HG03354 (cell line): ENCODE measurements around the gene PKNOX2.

Experiments used
- ATAC-seq: cut with Tn5 transposase; IDR thresholded peaks from one replicate; pipeline ENCODE4 v1.9.1; 2021; ENCODE audit warnings: mild to moderate bottlenecking; ENCODE audit not compliant: unreplicated experiment, poor library complexity, severe bottlenecking

The PKNOX2 gene

GRCh38 chr11:125251956-125252355 is 87.4 kb downstream of the PKNOX2 start:
- ATAC-seq = no peak

DNA sequence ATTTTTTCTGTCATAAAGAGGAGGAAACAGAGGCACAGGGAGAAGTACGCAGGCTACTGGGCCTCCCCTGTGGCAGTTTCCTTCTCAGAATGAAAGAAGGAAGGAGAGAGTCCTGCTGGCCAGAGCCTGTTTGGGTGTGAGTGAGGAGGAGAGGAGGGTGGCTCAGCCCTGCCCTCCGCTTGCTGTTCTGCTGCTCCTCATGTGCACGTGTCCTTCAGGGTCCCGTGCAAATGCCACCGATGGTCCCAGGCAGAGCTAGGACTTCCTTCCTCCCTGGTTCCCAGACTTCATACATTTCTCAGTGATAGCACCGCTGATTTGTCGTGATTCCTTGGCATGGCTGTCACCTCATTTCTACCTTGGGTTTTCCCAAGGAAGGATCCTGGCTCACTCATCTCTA is 88.7 kb downstream of the PKNOX2 start:
- no peak for ATAC-seq

DNA sequence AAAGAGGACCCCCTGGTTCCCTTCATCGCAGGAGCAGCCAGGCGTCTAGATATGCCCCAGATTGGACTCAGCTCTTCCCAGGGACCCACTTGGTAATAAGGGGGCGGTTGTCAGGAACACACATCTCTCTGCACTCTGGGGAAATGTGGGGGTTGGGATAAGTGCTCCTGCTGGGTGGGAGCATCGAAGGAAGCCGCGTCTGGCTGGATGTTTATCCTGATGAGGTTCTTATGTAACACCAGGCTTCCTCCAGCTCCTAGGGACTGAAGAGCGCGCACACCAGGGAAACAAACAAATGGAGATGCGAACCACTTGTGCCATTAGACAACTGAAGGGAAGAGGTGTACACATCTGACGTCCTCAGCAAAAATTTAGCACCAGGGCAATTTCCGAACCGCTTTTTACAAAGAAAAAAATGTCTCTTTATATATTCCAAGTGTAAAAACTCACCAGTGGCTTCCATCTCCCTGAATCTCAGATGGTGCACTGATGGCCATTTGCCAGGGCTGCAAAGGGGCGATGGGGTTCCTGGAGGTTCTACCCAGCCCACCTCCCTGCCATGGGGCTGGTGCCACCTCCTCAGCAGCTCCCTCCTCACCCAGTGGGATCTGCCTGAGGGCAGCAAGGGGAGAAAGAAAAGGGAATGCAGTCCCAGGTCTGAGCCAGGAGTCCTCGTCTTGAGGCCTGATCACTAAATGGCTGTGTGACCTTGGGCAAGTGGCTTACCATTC is 89.4 kb downstream of the PKNOX2 start:
- ATAC-seq = no peak

DNA sequence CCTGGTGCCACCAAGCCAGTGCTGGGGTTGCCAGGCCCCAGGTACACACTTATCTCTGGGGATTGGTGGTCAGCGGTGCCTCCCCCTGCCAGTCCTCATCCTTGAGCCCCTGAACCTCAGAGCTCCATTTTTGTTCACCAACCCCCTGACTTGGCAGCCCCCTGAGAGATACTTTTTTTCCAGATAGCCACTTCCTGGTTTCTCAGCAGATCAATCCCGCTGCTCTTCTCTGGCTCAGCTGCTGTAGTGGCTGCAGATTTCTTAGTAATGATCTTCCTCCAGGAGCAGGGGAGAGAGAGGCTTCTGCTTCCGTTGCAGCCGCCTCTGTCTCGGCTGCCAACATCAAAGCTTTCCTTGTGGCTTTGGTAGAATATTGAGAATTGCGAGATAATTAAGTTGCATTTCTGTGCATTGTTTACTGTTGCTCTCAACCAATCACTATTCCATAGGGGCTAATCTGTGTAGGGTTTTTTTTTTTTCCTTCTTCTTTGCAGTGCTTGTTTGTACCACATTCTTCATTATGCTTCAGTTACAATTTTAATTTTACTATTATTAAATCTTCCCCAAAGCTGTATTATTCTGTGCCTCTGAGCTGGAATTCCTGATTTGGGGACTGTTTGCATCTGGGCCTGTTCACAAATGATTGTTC is 92.1 kb downstream of the PKNOX2 start:
- ATAC-seq = no peak

- no peak for ATAC-seq
Measured at GRCh38 chr11:125257190-125257579, 92.6 kb downstream of the PKNOX2 start.

GRCh38 chr11:125257751-125258150 is 93.2 kb downstream of the PKNOX2 start:
- ATAC-seq = no peak

DNA sequence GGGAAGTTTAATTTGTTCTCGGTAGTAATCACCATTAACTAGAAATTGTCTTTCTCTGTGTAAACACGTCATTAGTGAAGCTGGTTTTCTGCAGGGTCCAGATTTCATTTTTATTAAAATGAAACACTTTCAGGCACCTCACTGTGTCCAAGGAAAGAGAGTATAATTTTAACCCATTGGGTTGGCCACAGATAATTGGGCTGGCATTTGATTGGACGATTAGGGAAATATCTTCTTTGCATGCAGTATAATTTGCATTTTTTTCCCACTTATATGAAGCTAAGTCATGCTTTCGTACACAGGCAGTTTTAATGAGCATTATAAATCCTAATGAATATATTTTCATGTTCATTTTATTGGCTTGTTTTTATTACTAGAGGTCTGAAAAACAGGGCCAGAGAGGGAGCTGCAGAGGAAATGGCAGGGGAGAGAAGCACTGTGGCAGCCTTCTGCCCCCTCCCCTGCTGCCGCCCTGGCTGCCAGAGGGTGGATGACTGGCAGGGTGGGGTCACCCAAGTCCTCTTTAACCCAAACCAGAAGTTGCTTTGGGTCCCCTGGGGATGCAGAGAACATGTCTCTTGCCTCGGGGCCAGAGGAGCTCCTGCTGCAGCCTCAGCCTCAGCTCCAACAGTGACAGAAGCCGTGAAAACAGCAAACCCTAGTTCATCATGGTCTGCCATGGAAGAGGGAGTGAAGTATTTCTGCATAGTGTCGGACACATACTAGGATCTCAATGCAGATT is 93.9 kb downstream of the PKNOX2 start:
- ATAC-seq = no peak

- no peak for ATAC-seq
Measured at GRCh38 chr11:125261588-125261987, 97.0 kb downstream of the PKNOX2 start.

DNA sequence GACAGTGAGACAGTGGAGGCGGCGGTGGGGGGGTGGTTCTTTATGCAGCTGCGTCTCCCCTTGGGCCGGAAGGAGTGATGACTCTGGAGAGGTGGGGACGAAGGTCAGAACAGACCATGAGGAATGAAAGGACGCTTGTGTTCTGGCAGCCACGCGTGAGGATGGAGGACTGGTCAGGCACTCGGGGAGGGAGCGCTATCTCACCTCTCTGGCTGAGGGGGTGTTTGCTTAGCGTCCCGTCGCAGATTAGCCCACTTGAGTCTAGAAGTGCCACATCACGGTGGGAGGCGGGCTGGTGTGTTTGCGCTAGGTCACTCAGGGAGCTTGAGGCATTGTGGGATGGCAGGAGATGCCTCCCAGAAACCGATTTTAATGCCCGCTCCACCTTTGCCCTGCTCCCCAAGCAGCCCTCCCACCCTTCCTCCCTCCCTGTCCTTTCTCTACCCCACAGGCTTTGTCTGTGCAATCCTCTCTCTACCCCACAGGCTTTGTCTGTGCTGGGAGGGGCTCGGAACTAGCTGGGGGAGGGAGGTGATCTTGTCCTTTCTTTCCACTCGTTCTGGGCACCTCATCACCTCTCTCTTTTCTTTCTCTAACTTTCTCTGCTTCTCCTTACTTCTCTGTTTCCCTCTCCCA is 97.8 kb downstream of the PKNOX2 start:
- no peak for ATAC-seq

GRCh38 chr11:125262830-125263218 is 98.3 kb downstream of the PKNOX2 start:
- ATAC-seq = no peak

DNA sequence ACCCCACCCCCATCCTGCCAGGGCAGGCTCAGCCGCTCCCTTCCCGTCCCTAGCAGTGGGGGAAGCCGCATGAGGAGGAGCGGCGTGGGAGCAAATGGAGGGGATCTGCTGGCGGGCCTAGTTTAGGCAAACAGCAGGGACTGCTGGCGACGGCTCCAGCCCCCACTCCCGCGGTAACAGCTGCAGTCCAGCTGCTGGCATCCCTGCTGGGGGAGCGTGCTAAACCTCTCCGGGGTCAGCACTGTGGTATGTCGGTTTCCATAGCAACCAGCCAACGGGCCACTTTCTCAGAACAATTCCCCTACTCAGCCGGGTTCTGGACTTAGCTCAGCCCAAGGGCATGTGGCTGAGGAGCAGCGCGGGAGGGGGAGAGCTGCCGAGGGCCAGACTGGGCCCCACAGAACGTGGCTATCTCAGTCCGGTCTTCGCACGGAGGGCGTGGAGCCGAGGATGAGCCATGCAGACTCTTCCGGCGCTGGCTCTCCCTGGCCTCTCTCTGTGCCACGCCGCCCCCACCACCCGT is 98.8 kb downstream of the PKNOX2 start:
- no peak for ATAC-seq

DNA sequence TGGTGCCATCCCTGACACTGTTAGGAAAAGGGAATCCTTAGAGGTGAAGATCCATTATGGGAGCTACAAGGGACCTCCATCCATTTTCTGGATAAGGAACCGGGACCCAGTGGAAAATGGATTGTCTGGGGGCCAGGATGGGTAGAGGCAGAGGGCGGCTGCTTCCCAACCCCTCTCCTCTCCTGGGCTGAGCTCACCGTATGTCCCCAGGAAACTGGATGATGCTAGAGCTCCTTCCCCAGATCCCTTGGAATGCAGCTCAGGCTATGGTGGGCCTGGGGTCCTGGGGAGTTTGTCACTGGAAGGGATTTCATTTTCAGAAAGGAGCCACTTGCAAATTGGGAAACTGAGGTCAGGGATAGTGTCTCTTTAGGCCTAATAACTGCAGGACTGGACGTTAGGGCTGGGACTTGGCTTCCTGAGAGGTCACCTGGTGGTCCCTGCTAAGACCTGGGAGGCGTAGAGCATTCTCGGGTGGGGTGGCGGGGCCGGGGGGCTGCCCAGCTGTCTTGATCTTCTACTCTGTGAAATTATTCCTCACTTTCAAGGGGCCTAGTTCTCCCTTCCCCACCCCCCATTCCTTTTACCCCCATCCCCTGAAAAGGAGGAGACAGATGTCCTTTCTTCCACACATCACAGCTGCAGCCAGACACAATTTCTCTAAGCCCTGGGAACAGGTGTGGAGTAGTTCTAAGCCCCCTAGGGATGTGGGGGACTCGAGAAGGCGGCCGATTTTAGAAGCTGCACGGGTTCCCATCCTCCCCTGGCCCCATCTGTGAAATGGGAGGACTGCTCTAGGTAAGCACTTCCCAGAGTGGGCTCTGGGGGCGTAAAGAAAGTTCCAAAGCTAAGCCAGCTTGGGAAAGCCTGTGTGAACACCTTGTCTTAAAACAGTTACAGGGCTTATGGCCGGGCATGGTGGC is 99.8 kb downstream of the PKNOX2 start:
- no peak for ATAC-seq

GRCh38 chr11:125267548-125267947 is 103.0 kb downstream of the PKNOX2 start:
- ATAC-seq = no peak

GRCh38 chr11:125268611-125269010 is 104.1 kb downstream of the PKNOX2 start:
- no peak for ATAC-seq

DNA sequence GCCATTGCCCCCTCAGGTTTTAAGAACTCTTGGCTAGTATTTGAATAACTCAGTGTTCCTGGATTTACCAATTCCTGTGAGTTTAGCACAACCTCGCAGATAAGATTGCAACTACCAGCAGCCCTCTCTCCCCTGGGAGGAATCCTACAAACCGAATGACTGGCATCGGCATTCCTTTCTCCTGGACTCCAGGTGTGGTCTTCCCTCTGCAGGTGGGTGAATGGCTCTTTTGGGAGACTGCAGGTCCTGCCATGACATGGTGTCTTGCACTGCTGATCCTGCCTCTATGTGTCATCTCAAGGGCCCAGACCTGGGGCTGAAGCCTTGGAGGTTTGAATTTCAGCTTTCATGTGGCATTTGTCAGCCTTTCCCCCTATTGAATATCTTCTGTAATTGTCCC is 105.6 kb downstream of the PKNOX2 start:
- ATAC-seq = no peak

- ATAC-seq = no peak
Measured at GRCh38 chr11:125270711-125271110, 106.2 kb downstream of the PKNOX2 start.

DNA sequence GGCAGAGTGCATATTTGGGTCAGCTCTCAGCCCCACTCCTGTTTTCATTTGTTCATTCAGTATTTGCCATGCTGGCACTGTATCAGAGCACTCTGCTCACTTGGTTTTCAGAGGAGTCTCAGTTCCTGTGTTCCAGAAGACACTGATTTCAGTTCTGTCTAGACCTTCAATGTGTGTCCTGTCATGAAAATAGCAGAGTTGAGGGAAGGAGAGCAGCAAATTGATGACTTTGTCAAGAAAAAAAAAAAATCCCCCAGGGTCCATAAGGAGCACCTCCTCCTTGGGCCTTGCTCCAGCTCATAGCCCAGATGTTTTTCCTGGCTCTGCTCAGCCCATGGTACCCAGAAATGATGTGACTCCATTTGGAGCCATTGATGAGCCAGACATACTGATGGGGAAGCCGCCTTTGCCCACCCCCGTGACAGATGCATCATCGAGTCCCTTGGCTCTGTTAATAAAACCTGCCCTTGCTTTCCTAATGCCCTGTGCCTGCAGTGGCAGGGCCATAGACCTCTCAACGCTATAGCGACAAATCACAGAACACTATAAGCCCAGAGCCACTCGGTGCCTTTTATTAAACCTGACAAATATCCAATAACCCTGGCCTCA is 107.0 kb downstream of the PKNOX2 start:
- no peak for ATAC-seq

- no peak for ATAC-seq
Measured at GRCh38 chr11:125272092-125272491, 107.5 kb downstream of the PKNOX2 start.

GRCh38 chr11:125272821-125273220 is 108.3 kb downstream of the PKNOX2 start:
- ATAC-seq = no peak
